ENCODE data around the gene DDX21.
"Not testable (repeated sequence)": the region's sequence is repeated elsewhere in the genome, so short reads cannot be mapped to it uniquely, and the experiment has no call there.

The DDX21 gene

GRCh38 chr10:68973975-68974374 is 18.0 kb downstream of the DDX21 start:
- DNase-seq (ENCODE audit: low read depth), result no peak
- no peak overlapping the region for H3K4me3 ChIP-seq (ENCODE audit: low read length)
- TF ChIP-seq CTCF (conservative IDR thresholded peaks at IDR 0.05; ENCODE audit: low read length), result no peak

GRCh38 chr10:68975936-68976473 is 20.0 kb downstream of the DDX21 start:
- not testable (repeated sequence) for DNase-seq (ENCODE audit: low read depth); H3K4me3 ChIP-seq (ENCODE audit: low read length)

GRCh38 chr10:68979738-68980137 is 23.8 kb downstream of the DDX21 start:
- not testable (repeated sequence) for H3K4me3 ChIP-seq (ENCODE audit: low read length); DNase-seq (ENCODE audit: low read depth)

- no peak for DNase-seq (ENCODE audit: low read depth)
- no peak overlapping the region for H3K4me3 ChIP-seq (ENCODE audit: low read length)
- peak; percentile 33; the same call in 1 of the 2 replicates for TF ChIP-seq CTCF (conservative IDR thresholded peaks at IDR 0.05; ENCODE audit: low read length)
Observed at GRCh38 chr10:68981074-68981473, 25.1 kb downstream of the DDX21 start.

- no peak for TF ChIP-seq CTCF (conservative IDR thresholded peaks at IDR 0.05; ENCODE audit: low read length)
- no peak for DNase-seq (ENCODE audit: low read depth)
- H3K4me3 ChIP-seq (ENCODE audit: low read length), result no peak overlapping the region
Observed at GRCh38 chr10:68982389-68982788, 26.4 kb downstream of the DDX21 start.

GRCh38 chr10:68987611-68988010 is 31.6 kb downstream of the DDX21 start:
- no peak for DNase-seq (ENCODE audit: low read depth)
- TF ChIP-seq CTCF (conservative IDR thresholded peaks at IDR 0.05; ENCODE audit: low read length), result no peak
- no peak overlapping the region for H3K4me3 ChIP-seq (ENCODE audit: low read length)

GRCh38 chr10:68988530-68989316 is 32.8 kb downstream of the DDX21 start, which contains the start of gene KIFBP:
Gene KIFBP, plus strand, starts transcription at chr10:68988803. Its CDS starts 30 bp downstream, at chr10:68988833.
- DNase-seq (ENCODE audit: low read depth), result peak; percentile 98
- TF ChIP-seq CTCF (conservative IDR thresholded peaks at IDR 0.05; ENCODE audit: low read length), result peak; percentile 73
- peak within 1 kb of the TSS; percentile 99 for H3K4me3 ChIP-seq (ENCODE audit: low read length)

GRCh38 chr10:68989317-68989990 is 33.5 kb downstream of the DDX21 start:
- TF ChIP-seq CTCF (conservative IDR thresholded peaks at IDR 0.05; ENCODE audit: low read length), result no peak; the same call in 1 of the 2 replicates
- peak overlapping the region; percentile 99 for H3K4me3 ChIP-seq (ENCODE audit: low read length)
- peak; percentile 23 for DNase-seq (ENCODE audit: low read depth)
